GM18498 (cell line): ENCODE data around the gene VOPP1.
"Not testable (repeated sequence)": the region's sequence is repeated elsewhere in the genome, so short reads cannot be mapped to it uniquely, and the experiment has no call there.

Source experiments
- ATAC-seq: cut with Tn5 transposase; IDR thresholded peaks from one replicate; pipeline ENCODE4 v1.9.1; 2021; ENCODE audit warnings: mild to moderate bottlenecking, moderate library complexity; ENCODE audit not compliant: unreplicated experiment

Gene VOPP1

DNA sequence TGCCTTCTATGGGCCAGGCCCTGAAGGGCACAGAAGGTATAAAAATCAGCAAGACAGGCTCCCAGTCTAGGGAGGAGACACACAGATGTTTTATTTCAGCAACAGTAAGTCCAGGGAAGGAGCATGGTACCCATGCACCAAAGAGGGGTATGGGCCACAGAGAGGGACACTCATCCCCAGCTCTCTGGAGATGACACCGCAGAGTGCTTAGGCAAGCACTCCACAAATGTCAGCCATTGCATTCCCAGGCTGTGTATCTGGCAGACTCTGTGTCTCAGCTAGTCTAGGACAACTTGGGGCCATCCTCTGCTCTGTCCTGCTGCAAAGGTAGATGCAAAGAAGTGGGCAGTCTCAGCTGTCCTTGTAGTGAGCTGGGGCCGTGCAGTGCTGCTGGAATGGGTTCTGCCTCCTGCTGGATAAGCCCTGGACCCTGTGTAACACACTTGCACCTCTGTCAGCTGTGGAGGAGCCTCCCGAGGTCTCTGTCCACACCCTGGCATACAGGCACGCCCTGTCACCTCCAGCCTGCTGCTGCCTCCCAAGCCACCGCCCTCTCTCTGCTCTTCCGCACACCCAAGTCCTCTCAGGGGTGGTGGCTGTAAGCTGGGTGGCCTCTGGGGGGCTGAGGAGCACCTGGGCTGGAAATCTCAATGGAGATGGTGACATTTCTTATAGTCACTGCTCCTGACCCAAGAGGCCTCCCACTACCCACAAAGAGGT, 57.6 kb downstream of the VOPP1 start:
- no peak for ATAC-seq

DNA sequence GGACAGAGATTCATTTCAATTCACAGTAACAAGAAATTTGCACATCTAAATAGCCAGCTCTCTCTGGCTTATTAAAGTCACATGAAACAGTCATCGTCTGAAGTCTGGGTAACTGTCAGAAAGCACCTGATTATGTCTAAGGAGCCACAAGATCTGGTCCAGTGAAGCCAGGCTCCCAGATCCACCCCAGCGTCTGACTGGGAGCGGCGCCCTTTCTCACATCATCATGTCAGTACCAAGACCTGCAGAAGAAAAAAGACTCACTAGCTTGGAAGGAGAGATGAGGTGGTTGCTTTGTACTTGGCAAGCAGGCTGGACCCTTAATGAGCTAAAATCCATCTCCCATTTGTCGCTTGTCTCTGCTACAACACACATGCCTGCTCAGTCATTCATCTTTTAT, 58.4 kb downstream of the VOPP1 start:
- no peak for ATAC-seq

GRCh38 chr7:55512635-55513191, 59.6 kb downstream of the VOPP1 start:
- ATAC-seq, result no peak

DNA sequence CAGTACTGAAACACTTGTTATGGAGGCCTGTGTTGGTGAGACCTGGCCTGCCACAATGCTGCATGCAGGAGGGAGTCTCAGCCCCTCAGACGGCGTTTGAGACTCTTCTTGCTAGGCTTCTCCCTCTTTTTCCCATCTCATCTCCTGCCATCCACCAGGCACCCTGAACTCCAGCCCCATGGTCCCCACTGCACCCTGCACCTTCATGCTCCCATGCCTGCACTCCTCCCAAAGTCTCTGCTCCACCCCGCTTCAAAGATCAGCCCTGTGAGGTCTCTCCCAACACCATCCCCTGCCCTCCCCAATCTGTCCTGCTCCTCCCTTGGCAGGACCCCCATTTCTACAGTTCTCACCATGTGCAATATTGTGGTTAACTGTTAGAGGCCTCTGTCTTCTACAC, 61.7 kb downstream of the VOPP1 start:
- no peak for ATAC-seq

- not testable (repeated sequence) for ATAC-seq
Measured at GRCh38 chr7:55510206-55510605, 62.1 kb downstream of the VOPP1 start.

- ATAC-seq, result peak; percentile 4
Measured at GRCh38 chr7:55509322-55509721, 63.0 kb downstream of the VOPP1 start.

- peak; percentile 75 for ATAC-seq
Measured at GRCh38 chr7:55508221-55509011, 63.9 kb downstream of the VOPP1 start.

DNA sequence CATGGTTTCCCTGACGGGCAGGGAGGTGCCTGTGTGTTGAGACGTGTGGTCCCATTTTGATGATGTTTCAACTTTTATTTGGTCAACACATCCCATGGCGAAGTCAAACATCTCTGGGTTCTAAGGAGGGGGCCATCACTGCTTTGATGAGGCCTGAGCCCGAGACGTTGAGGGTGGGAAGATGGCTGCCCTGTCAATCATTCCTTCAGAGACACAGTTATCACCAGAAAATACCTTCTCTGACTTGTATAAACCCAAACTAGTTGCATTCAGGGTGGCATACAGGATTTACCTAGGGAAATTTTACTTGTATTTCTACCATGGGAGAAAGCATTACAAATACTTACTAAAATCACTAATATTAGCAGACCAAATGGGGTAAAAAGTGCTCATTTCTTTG, 64.6 kb downstream of the VOPP1 start:
- ATAC-seq, result no peak

DNA sequence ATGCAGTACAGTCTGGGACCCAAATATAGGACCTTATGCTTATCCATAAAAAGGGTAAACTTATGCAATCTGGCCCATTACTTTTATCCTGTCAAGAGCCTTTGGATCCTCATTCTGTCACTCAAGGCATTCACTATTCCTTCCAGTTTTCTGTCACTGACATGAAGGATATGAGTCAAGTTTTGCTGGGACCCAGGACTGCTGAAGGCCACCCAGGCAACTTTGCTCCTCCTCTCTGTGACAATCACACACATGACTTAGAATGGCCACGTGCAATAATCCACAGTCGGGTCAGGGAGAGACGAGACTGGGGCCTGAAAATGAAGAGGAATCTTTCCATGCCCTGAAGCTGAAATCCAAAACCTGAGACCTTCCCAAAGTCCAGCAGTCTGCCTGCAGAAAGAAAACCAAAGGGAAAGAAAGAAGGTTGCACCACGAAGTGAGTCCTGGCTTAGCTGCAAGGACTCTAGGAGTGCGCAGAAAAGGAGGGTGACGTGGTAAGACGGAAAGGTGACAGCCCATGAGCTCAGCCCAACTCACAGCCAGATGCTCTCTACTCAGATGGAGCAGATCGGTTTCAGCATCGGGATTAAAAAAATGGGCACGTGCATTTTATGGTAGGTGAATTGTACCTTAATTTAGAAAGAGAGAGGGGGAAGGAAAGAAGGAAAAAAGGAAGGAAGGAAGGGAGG, 67.2 kb downstream of the VOPP1 start:
- no peak for ATAC-seq

- no peak for ATAC-seq
Measured at GRCh38 chr7:55504093-55504859, 68.0 kb downstream of the VOPP1 start.

- no peak for ATAC-seq
Measured at GRCh38 chr7:55502858-55503440, 69.4 kb downstream of the VOPP1 start.

- ATAC-seq, result no peak
Measured at GRCh38 chr7:55502124-55502857, 70.0 kb downstream of the VOPP1 start.

DNA sequence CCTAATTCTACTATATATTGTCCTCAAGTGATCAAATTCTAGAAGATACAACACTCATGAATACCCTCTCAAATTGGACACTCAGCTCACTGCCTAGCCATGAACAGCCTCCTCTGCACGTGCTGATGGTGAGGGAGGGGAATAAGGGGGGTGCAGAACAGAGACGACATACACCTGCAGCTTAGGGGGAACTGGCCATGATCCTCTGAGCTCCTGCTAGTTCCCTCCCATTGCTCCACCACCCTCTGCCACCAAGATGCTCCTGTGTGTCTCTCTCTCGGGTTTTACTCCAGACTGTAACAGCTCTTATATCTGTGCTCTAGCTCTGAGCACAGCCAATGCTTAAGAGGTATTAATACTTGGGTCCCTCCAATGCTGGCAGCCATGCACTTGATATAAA, 70.7 kb downstream of the VOPP1 start:
- ATAC-seq, result no peak

GRCh38 chr7:55500117-55500756, 72.1 kb downstream of the VOPP1 start:
- no peak for ATAC-seq

GRCh38 chr7:55499591-55499990, 72.7 kb downstream of the VOPP1 start:
- no peak for ATAC-seq

- ATAC-seq, result no peak
Measured at GRCh38 chr7:55498770-55499169, 73.5 kb downstream of the VOPP1 start.

DNA sequence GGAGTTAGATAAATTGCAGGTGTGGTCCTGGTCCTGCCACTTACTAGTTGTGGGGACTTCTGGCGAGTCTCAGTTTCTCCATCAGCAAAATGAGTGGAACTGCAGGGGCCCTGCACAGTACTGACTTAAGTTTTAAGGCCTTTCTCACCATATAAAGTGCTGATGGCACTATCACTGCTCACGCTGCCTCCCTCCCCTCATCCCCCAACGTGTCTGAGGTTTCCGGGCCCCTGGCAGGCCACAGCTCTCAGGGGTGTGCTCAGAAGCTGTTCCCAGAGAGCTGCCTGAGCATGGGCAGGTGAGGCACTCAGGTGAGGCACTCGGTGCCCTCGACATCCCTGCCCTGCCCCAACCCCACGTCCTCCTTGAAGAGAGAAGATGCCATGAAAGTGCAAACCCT, 74.2 kb downstream of the VOPP1 start:
- ATAC-seq, result no peak

- no peak for ATAC-seq
Measured at GRCh38 chr7:55497521-55497920, 74.8 kb downstream of the VOPP1 start.

GRCh38 chr7:55496906-55497305, 75.4 kb downstream of the VOPP1 start:
- ATAC-seq, result no peak
